ENCODE measurements around the gene POGZ. TPM values are rescaled to one million over a fixed set of nuclear protein-coding genes. Genes with fewer than 3 reads are reported as not detected.

POGZ gene
- total RNA-seq, 1 donor from 2014 or later: 37.7 TPM

DNA sequence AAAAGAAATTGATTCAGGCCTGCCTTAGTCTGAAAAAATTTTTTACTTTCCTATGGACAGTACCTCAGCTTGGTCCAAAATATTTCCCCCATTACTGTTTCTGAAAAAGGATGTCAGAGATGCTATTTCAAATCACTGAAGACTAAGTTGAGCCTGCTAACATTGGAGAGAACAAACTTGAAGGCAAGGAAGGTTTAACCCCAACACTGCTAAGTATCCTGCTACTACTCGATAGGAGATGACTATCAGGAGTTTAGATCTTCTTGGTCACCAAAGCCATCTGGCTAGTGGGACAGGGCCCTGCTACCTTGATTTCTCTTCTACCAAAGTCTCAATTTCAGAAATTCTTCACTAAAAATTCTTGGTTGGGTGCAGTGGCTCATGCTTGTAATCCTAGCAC, 22.7 kb upstream of the POGZ start:
- no peak for ATAC-seq
- intact Hi-C loops (cut with DNase I): no loop called here

DNA sequence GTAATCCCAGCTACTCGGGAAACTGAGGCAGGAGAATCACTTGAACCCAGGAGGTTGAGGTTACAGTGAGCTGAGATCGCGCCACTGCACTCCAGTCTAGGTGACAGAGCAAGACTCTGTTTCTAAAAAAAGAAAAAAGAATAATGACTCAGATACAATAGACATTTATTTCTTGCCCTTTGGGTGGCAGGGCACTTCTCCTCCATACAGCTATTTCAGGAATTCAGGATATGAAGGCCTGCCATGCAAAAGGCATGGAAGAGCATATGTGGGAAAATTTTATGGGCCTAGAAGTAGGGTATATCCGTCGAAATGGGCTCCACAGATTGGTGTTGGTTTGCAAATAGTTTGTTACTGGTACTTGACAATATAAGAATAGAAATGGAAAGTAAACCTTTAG, 20.2 kb upstream of the POGZ start:
- ATAC-seq: no peak
- intact Hi-C loops (cut with DNase I): no loop called here

More for the DNA sequence above, 22.7 kb upstream of the POGZ start:
- DNase-seq (ENCODE audit: missing footprints): no peak

DNA sequence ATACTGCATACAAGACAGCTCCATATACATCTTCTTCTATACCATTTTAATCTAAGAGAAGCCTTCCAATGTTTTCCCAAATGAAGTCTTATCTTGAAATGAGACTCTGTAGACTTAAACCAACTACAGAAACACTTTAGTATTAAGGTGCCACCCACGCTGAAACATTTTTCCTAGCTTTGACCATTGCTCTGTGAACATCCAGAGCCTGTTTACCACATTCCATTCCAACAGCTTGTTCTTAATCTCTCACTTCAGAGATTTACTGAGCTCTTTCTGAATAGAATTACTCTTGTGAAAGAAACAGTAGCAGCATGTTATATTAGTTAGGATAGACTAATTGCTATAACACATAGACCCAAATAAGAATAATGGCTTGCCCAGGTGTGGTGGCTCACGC, 19.6 kb upstream of the POGZ start:
- DNase-seq (ENCODE audit: missing footprints): no peak
- intact Hi-C loops (cut with DNase I): no loop called here
- no peak for ATAC-seq

More for the DNA sequence above, 20.2 kb upstream of the POGZ start:
- no peak for DNase-seq (ENCODE audit: missing footprints)

DNA sequence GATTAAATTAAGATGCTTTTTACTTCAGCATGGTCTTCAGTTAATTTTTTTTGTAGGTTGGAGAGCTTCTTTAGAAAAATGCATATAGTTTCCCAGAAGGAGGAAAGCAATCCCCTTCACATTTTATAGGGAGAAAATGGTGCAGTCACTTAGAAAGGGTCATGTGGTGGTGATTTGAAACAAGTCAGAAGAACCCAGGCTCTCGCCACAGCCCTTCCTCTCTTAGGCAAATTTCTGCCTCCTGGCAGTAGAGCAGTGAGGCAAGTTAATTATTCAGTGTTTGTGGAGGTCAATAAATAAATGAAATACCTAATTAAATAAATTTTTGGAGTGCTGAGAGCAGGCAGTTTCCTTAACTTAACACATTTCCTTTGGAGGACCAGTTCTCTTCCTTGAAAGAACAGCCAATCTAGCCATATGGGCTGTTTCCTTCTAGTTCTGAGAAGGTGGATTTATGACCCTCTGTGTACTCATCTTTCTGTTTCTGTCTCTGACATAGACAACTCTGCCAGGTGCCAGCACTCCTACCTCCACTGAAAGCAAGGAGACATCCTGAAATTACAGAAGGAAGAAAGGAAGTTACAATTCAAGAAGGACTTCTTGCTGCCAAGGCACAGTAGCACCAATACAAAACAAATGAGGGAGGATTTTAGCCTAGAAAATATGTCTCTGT, 19.0 kb upstream of the POGZ start:
- DNase-seq (ENCODE audit: missing footprints): no peak
- intact Hi-C loops (cut with DNase I): no loop called here

DNA sequence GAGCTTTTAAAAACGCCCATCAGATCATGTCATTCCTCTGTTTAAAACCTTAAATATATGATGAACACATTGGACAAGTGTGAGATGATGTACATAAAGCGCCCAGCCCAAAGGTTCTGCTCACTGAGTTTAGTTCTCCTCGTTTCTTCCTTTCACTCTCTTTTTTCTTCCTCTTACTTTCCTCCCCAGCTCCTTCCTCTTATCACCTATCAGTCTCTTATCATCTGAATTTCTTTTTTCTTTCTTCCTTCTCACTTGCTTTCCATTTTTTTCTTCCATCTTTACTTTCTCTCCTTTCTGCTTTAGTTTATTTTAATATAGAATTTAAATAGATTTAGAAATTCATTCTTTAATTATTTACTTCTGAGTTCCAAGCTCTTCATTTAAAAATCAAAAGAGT, 17.8 kb upstream of the POGZ start:
- intact Hi-C loops (cut with DNase I): no loop called here
- ATAC-seq (no peak), DNase-seq (ENCODE audit: missing footprints) (no peak)

More for the DNA sequence above, 19.0 kb upstream of the POGZ start:
- ATAC-seq: no peak

DNA sequence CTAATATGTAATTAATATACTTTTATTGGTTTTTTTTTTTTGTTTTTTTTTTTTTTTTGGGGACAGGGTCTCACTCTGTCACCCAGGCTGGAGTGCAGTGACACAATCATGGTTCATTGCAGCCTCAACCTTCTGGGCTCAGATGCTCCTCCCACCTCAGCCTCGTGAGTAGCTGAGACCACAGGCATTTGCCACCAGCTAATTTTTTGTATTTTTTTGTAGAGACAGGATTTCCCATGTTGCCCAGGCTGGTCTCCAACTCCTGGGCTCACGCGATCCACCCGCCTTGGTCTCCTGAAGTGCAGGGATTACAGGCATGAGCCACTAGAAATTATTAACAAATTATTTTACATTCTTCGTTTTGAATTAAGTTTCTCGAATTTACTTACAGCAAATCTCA, 16.8 kb upstream of the POGZ start:
- intact Hi-C loops (cut with DNase I): no loop called here
- no peak for DNase-seq (ENCODE audit: missing footprints)

DNA sequence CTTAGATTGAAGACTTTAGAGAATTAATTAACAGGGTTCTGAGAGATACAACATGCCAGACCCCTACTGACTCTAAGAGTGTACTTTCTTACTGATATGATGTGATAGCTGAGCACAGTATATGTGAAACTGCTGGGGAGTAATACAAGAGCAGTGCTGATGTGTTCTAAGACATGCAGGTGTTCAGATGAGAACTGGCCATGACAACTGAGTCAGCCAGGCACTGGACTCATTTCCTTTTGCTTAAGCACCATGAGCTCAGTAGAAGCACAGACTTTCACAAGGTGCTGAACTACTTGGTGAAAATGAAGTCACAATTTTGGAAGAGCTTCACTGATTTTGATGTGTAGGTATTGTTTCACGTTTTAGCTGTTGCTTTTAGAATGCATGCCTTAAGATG, 15.9 kb upstream of the POGZ start:
- ATAC-seq (no peak), DNase-seq (ENCODE audit: missing footprints) (no peak)
- intact Hi-C loops (cut with DNase I): no loop called here

More for the DNA sequence above, 16.8 kb upstream of the POGZ start:
- no peak for ATAC-seq

DNA sequence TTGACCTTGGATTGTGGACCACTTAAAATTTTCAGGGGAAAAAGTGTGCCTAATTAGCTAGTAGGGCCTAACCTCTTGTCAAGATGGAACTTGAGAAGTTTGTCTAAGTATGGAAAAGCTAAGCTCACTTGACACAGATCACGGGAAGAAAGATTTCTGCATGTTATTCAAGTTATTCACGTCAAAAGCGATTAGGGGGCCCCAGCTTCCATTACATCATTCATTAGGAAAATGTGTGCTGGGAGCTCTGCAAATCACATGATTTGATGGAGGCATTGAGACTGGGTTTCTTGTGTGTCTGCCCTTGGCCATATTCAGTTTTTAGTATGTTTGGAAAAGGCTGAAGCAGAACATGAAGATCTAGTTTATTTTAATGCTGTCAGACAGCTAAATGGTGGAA, 15.5 kb upstream of the POGZ start:
- no peak for DNase-seq (ENCODE audit: missing footprints)
- ATAC-seq: no peak
- intact Hi-C loops (cut with DNase I): no loop called here

DNA sequence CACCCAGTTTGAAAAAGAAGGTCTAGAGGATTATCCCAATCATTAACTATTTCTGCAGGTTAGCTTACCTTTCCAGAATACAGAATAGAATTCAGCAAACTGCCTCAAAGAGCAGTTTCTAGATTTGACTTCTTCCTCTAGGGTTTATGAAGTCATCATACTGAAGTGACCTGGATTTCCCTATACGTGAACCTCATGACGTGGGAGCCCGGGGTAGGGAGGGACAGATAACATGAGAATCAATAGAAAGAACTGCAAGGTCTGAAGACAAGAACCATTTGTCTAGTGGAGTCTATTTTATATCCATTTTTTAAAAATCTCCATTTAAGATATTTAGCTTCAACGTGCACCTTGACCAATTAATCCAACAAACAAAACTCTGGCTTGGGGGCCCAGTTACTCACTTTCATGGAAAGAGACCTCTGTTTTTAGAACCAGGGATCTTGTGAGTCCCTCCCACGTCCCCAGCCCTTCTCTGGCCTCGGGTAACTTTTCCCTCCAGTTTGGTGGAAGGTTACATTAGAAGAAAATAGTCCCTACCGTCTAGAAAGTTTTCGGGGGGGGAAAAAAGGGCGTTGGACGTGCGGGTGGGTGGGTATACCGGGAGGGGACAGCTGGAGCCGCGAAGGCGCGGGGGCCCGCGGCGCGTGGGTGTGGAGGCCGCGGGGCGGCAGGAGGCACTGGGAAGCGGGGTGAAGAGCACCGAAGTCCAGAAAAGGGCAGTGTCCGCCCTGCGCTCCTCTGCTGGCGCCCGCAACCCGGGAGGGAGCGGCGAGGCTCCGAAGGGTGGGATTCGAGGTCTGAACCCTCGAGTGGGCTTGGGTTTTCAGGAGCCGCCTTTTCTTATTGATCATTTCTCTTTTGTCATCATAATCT, 13.8 kb upstream of the POGZ start:
- ATAC-seq: peak; percentile 70
- intact Hi-C loops (cut with DNase I): loop anchor here (1.0 kb wide), 1 partner anchor 14 kb away; the partner anchor contains the start of gene POGZ
- peak; percentile 74 for DNase-seq (ENCODE audit: missing footprints)

DNA sequence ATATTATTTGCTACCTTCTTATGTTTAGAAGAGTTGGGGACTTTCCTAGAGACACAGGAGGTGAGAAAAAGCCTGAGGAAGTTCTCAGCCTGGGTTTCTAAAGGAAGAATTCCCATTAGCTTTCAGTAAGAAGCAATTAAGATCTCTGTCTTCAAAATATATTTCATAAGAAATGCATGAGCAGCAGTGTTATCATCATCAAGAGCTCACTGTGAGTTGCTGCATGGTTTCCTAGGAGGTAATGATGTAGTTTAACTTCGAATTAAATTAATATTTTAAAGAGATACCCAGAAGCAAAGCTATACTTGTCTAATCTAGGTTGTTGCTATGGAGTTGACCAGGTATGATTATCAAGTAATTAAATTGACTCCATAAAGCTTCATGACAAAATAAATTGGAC, 5.7 kb upstream of the POGZ start:
- intact Hi-C loops (cut with DNase I): no loop called here
- ATAC-seq: no peak
- DNase-seq (ENCODE audit: missing footprints): no peak

DNA sequence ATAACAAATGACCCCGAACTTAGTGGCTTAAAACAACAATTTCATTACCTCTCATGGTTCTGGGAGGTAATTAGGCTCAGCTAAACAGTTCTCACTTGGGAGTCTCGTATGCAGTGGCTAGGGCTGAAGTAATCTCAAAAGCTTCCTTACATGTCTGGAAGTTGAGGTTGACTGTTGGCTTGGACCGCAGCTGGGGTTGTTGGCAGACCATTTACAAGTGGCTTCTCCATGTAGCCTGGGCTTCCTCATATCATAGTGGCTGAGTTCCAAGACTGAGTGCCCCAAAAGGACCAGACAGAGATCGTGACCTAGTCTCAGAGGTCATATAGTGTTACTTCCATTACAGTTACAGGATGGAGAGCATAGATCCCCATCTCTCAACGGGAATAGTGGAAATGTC, 2.4 kb upstream of the POGZ start:
- intact Hi-C loops (cut with DNase I): no loop called here
- no peak for ATAC-seq
- no peak for DNase-seq (ENCODE audit: missing footprints)

DNA sequence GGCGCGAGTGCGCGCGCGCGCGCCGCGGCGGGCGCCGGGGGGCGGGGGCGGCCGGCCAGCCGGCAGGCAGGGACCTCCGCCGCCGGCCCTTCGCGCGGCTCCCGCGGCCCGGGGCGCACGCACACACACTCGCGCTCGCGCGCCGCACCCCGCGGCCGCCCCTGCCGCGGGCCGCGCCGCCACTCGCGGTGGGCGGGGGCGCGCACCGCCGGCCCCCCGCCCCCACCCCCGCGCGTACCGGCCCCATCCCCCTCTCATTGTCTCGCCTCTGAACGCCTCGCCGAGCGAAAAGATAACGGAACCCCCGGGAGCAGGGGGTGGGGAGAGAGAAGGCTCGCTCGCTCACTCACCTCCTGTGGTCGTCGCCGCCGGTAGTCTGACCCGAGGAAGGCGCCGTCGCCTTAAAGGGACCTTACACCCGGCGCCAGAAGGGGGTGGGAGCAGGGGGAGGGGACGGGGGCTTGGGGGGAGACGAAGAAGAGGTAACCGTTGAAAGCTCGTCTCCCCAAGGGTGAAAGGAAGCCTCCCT, 428 bp downstream of the POGZ start:
- DNase-seq (ENCODE audit: missing footprints) (peak; percentile 87), ATAC-seq (peak; percentile 65)
- intact Hi-C loops (cut with DNase I): loop anchor here (1.0 kb wide), 1 partner anchor 14 kb away; no protein-coding TSS in a partner anchor

DNA sequence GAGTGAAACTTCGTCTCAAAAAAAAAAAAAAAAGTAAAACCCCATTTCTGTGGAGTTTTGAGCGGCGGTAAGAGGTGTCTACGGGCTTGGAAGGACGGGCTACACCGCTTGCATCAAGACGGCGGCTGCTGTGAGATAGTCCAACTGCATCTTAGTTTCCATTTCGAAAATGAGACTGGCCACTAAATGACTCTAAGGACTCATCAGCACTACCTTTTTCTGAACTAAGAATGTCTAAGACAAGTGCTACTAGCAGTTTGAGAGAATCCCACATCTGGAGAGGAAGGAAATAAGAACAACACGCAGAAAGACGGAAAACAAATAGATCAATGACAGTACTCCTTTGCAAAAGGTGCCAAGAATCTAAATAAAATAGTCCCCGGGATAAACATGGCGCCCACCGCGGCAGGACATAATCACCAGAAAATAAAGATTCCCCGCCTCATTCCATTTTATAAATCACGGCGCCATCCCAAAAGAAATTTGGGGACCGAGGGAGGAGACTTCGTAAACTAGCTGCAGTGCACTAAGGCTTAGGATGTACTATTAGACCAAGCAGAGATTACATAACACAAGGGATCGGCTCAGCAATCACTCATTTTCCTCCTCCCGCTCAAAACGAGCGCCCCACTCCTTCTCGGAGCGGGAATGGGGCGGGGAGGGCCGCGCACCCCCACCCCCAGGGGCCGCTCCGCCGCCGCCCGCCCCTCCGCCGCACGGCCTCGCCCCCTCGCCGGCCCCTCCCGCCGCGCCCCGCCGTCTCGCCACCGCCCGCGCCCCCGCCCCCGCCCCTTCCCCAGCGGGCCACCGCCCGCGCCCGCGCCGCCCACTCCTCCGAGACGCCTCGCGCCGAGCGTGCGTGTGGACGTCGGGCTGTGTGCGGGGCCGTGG, 1.1 kb downstream of the POGZ start:
- ATAC-seq (peak; percentile 65), DNase-seq (ENCODE audit: missing footprints) (peak; percentile 91)
- intact Hi-C loops (cut with DNase I): no loop called here

DNA sequence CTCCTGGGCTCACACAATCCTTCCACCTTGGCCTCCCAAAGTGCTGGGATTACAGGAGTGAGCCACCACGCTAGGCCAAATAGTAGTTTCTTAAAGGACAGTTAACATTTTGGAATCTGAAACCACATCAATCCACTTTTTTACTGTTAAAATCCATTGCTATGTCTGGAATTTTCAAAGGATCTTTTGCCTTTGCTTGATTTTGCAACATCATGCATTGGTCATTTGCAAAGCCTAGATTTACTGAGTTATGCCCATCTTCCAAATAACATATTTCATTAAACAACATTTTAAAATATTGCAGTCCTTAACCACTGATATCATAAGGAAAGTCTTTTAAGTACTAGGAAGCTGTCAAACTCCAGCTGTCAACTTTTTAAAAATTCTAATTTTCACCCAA, 3.3 kb downstream of the POGZ start:
- ATAC-seq: no peak
- DNase-seq (ENCODE audit: missing footprints): no peak
- intact Hi-C loops (cut with DNase I): no loop called here

DNA sequence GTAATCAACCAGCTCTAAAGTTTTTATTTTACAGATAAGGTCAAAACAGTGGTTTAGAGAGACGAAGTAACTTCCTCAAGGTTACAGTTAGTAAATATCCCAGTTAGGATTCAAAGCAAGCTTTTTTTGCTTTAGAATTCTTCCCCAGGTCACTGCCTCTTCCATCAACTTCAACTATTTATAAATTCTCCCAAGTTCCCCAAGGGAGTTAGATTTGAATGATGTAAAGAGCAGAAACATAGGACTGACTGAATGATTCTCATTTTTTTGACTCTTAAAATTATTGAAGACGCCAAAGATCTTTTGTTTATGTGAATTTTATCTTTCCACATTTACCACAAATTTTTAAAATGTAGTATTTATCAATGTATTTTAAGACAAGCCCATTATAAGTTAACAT, 4.1 kb downstream of the POGZ start:
- ATAC-seq (no peak), DNase-seq (ENCODE audit: missing footprints) (no peak)
- intact Hi-C loops (cut with DNase I): no loop called here

DNA sequence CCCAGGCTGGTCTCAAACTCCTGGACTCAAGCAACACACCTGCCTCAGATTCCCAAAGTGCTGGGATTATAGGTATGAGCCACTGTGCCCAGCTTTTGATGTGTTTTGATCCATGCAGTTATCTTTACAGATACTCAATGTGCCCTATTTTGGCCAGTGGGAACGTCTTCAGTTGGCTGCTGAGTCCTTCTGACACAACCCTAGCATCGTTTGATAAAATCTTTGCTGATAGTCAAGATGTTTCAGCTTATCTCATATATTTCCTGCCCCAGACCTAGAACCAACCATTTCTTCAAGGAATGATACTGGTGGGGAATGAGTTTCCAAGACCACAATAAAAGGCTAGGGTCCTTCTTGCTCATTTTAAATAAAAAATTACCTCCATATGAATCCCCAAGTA, 11.6 kb downstream of the POGZ start:
- no peak for ATAC-seq
- intact Hi-C loops (cut with DNase I): loop anchor here (10.0 kb wide), 1 partner anchor 287 kb away; no protein-coding TSS in a partner anchor

DNA sequence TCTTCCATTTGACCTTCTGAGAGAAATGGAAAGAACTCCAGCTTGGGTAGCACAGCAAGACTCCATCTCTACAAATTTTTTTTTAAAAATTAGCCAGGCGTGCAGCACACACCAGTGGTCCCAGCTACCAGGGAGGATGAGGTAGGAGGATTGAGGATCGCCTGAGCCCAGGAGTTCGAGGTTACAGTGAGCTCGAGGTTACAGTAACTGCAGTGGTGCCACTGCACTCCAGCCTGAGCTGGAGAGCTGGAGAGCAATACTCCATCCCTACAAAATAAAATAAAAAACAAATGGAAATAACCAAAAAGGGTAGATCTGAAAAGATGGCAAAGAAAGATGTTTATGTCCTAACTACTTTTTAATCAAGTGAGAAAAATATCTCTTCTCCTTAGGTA, 14.5 kb downstream of the POGZ start:
- no peak for ATAC-seq

More for the DNA sequence above, 11.6 kb downstream of the POGZ start:
- DNase-seq (ENCODE audit: missing footprints): no peak

DNA sequence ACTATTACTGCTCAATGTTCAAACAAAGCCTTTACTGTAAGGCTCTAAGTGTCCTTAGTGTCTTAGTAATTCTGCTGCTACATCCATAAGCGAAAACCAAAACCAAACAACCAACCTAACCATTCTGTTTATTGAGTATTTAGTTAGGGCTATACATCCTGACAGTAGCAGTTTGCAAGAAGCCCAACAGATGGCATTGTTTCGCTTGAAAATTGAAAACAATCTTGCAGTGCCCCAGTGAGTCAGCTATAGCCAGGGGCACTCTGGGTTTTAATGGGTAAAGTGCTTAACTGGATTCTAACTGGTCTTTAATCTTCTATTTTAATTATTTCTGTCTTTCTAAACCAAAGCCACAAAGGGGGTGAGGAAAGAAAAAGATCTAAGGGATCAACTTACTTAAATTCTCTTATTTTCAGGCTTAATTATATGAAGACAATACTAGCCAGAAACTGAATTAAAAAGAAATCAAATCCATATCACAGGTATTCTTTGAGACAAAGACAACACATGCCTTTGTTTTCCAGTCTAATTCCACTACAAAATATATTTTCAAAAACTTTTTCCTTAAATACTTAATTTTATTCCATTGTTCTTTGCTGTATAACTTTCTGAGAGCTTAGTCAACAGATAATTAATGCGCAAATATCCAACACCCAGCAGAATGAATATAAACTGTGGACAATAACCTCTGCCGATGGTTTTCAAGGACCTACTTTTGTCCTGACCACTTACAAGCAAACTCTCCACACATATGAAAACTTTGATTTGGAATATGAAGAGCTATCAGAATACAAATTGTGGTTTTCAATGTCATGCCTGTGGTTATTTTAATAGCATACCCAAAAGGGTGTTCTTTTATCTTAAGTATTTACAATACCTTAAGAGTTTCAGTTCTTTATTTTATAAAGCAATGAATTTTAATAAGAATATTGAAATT, 15.2 kb downstream of the POGZ start:
- ATAC-seq: peak; percentile 77
- no peak for DNase-seq (ENCODE audit: missing footprints)
- intact Hi-C loops (cut with DNase I): loop anchor here (10.0 kb wide), 1 partner anchor 291 kb away; no protein-coding TSS in a partner anchor

More for the DNA sequence above, 14.5 kb downstream of the POGZ start:
- intact Hi-C loops (cut with DNase I): loop anchor here (10.0 kb wide), 1 partner anchor 290 kb away; no protein-coding TSS in a partner anchor
- DNase-seq (ENCODE audit: missing footprints): no peak

All from Right ventricle myocardium inferior (tissue), 1 donor.